D721Med (cell line): ENCODE measurements around the gene BRD1.

ENCODE experiments used
- DNase-seq: peaks from one replicate; pipeline ENCODE4 v3.0.0; 2011; ENCODE audit warnings: low spot score; ENCODE audit not compliant: insufficient read length
- FAIRE-seq: peaks from 2 replicates; lab custom pipeline; 2011; peaks lifted over from hg19 to GRCh38; lab: Jason Lieb, UNC
- CTCF ChIP-seq: IDR thresholded peaks from 2 replicates; pipeline ENCODE4 v1.5.1; 2012; ENCODE audit warnings: mild to moderate bottlenecking, control low read depth; ENCODE audit not compliant: insufficient read depth; ENCODE audit errors: missing control alignments

Gene BRD1

GRCh38 chr22:49796596-49797270 is 30.9 kb downstream of the BRD1 start:
- DNase-seq (no peak), FAIRE-seq (no peak)
- TF ChIP-seq CTCF: no peak

GRCh38 chr22:49795521-49795920 is 32.2 kb downstream of the BRD1 start:
- no peak for TF ChIP-seq CTCF
- FAIRE-seq: no peak
- no peak for DNase-seq

GRCh38 chr22:49793871-49794270 is 33.8 kb downstream of the BRD1 start:
- TF ChIP-seq CTCF: no peak
- DNase-seq (no peak), FAIRE-seq (no peak)

GRCh38 chr22:49793296-49793695 is 34.4 kb downstream of the BRD1 start:
- TF ChIP-seq CTCF: no peak
- FAIRE-seq (no peak), DNase-seq (no peak)

GRCh38 chr22:49792107-49792506 is 35.6 kb downstream of the BRD1 start:
- DNase-seq (no peak), FAIRE-seq (no peak)
- no peak for TF ChIP-seq CTCF

- no peak for TF ChIP-seq CTCF
- DNase-seq (no peak), FAIRE-seq (no peak)
Measured at GRCh38 chr22:49791682-49792081, 36.0 kb downstream of the BRD1 start.

- FAIRE-seq: no peak
- TF ChIP-seq CTCF: no peak
- no peak for DNase-seq
Measured at GRCh38 chr22:49790912-49791311, 36.8 kb downstream of the BRD1 start.
